Activated T-cell treated with anti-CD3 and anti-CD28 coated beads, Interleukin-2, amount 50 U/mL, for 24 hours (primary cell): ENCODE measurements around the gene BICRAL.
"Not testable (repeated sequence)": the region's sequence is repeated elsewhere in the genome, so short reads cannot be mapped to it uniquely, and the experiment has no call there.

Experiments
- DNase-seq: peaks from one replicate; pipeline ENCODE4 v3.0.0-alpha.2; 2020
- H3K27ac Mint-ChIP-seq: 2 replicates; pipeline ENCODE4 v1.8.0; 2020; ENCODE audit warnings: mild to moderate bottlenecking, mixed read lengths
- H3K27me3 Mint-ChIP-seq: 2 replicates; pipeline ENCODE4 v1.8.0; 2020; ENCODE audit warnings: mixed read lengths
- H3K36me3 Mint-ChIP-seq: 2 replicates; pipeline ENCODE4 v1.8.0; 2020; ENCODE audit warnings: low read depth, mixed read lengths
- H3K4me1 Mint-ChIP-seq: 2 replicates; pipeline ENCODE4 v1.8.0; 2020; ENCODE audit warnings: low read depth, mixed read lengths
- H3K4me3 Mint-ChIP-seq: 2 replicates; pipeline ENCODE4 v1.8.0; 2020; ENCODE audit warnings: mild to moderate bottlenecking, moderate library complexity, mixed read lengths
- H3K9me3 Mint-ChIP-seq: 2 replicates; pipeline ENCODE4 v1.8.0; 2020; ENCODE audit warnings: mixed read lengths

BICRAL gene

DNA sequence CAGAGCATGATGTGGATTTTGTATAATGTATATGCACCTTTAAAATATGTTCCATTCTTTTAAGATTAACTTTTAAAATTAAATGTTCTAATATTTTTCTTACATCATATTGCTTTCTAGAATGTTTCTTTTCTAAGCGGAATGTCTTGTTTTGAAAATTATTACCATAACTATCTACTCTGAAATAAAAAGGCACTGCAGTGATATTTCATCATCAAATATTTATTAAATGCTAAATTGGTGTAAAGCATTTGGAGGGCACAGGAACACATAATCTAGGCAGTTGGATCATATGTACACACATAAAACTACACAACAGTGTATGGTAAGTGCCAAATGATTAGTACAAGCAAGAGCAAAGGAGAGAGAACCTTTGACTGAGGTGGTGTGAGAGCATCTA is 13.8 kb downstream of the BICRAL start:
- peaks cover 8% of the 10 kb centered on the region for H3K36me3 Mint-ChIP-seq
- DNase-seq: no peak
- H3K27ac Mint-ChIP-seq: no peak overlapping the region
- no peaks in the 10 kb centered on the region for H3K27me3 Mint-ChIP-seq
- no peaks in the 10 kb centered on the region for H3K9me3 Mint-ChIP-seq
- H3K4me1 Mint-ChIP-seq: peaks cover 24% of the 10 kb centered on the region
- H3K4me3 Mint-ChIP-seq: no peak overlapping the region

DNA sequence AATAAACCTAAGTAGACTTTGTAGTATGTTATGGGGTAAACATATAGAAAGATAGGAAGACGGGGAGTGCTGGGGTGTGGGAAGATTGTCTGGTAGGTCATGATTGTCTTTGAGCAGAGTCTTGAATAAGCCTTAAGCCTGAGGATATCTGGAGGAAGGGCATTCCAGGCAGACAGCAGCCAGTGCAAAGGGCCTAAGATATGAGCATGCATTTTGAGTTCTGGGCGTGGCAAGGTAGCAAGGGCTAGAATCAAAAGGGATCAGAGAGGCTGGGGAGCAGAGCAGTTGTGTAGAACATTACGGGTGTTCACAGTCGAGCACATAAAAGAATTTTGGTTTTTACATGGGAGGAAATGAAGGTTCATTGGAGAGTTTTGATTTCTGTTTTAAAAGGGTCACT is 14.3 kb downstream of the BICRAL start:
- no peaks in the 10 kb centered on the region for H3K27me3 Mint-ChIP-seq
- DNase-seq: no peak
- H3K36me3 Mint-ChIP-seq: peaks cover 8% of the 10 kb centered on the region
- no peak overlapping the region for H3K4me3 Mint-ChIP-seq
- no peaks in the 10 kb centered on the region for H3K9me3 Mint-ChIP-seq
- peaks cover 19% of the 10 kb centered on the region for H3K4me1 Mint-ChIP-seq
- H3K27ac Mint-ChIP-seq: no peak overlapping the region

DNA sequence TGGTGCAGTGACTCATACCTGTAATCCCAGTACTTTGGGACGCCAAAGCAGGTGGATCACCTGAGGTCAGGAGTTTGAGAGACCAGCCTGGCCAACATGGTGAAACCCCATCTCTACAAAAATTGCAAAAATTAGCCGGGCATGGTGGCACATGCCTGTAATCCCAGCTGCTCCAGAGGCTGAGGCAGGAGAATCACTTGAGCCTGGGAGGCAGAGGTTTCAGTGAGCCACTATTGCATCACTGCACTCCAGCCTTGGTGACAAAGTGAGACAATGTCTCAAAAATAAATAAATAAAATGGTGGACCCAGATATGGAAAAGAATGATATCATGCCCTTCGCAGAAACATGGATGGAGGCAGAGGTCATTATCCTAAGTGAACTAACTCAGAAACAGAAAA is 15.8 kb downstream of the BICRAL start:
- H3K4me3 Mint-ChIP-seq, H3K27ac Mint-ChIP-seq, H3K36me3 Mint-ChIP-seq, DNase-seq, H3K9me3 Mint-ChIP-seq, H3K27me3 Mint-ChIP-seq: not testable (repeated sequence)
- peaks cover 14% of the 10 kb centered on the region for H3K4me1 Mint-ChIP-seq

GRCh38 chr6:42805297-42805861 is 23.5 kb downstream of the BICRAL start:
- H3K4me1 Mint-ChIP-seq: peaks cover 18% of the 10 kb centered on the region
- H3K27ac Mint-ChIP-seq: peak overlapping the region; percentile 20
- H3K36me3 Mint-ChIP-seq: peaks cover 13% of the 10 kb centered on the region
- H3K4me3 Mint-ChIP-seq: no peak overlapping the region
- no peak for DNase-seq
- H3K9me3 Mint-ChIP-seq: no peaks in the 10 kb centered on the region
- no peaks in the 10 kb centered on the region for H3K27me3 Mint-ChIP-seq

- not testable (repeated sequence) for H3K9me3 Mint-ChIP-seq, H3K4me3 Mint-ChIP-seq, H3K27ac Mint-ChIP-seq, H3K27me3 Mint-ChIP-seq, DNase-seq
- peaks cover 18% of the 10 kb centered on the region for H3K4me1 Mint-ChIP-seq
- H3K36me3 Mint-ChIP-seq: peaks cover 16% of the 10 kb centered on the region
Measured at GRCh38 chr6:42806359-42806758, 24.5 kb downstream of the BICRAL start.

- Mint-ChIP-seq H3K27ac (peak overlapping the region; percentile 39), H3K27me3 (no peaks in the 10 kb centered on the region), H3K9me3 (no peaks in the 10 kb centered on the region), H3K4me1 (peaks cover 27% of the 10 kb centered on the region), H3K4me3 (no peak overlapping the region), H3K36me3 (peaks cover 23% of the 10 kb centered on the region)
- no peak for DNase-seq
Measured at GRCh38 chr6:42808492-42809483, 26.9 kb downstream of the BICRAL start.

DNA sequence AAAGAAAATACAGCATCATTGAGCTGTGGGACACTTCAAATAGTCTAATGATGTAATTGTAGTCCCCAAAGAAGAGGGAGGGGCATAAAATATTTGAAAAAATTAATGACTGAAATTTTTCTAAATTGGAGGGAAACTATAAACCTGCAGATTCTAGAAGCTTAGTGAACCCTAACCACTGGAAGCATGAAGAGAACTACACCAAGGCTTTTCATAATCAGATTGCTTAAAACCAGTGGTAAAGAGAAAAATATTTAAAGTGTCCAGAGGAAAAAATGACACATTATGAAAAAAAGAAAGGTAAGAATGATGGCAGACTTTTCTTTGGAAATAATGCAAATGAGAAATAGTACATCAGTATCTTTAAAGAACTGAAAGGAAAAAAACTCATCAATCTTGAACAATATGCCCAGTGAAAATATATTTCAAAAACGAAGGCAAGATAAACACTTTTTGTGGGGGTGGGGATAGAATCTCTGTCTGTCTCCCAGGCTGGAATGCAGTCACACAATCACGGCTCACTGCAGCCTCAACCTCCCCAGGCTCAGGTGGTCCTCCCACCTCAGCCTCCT is 31.3 kb downstream of the BICRAL start:
- peak overlapping the region; percentile 82 for H3K27ac Mint-ChIP-seq
- no peaks in the 10 kb centered on the region for H3K9me3 Mint-ChIP-seq
- H3K36me3 Mint-ChIP-seq: peaks cover 23% of the 10 kb centered on the region
- H3K27me3 Mint-ChIP-seq: no peaks in the 10 kb centered on the region
- no peak for DNase-seq
- peak overlapping the region; percentile 13 for H3K4me3 Mint-ChIP-seq
- H3K4me1 Mint-ChIP-seq: peaks cover 31% of the 10 kb centered on the region

DNA sequence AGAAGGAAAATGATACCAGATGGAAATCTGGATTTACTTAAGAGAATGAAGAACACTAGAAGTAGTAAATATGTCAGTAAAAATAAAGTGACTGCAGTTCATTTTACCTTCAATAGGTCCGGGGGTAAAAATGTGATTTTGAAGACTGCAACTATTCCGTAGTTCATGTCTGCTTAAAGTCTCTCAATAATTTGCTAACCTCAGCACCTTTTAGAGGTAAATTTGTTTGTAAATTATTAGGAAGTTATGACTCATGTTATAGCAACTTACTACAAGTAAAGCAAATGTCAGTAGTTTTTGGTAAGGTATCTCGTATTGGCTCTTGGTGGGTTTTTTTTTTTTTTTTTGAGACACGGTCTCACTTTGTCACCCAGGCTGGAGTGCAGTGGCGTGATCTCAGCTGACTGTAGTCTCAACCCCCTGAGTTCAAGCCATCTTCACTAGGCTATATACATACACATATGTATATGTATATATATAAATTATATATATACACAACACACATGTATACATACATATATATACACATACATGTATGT is 32.1 kb downstream of the BICRAL start:
- H3K36me3 Mint-ChIP-seq: peaks cover 16% of the 10 kb centered on the region
- H3K9me3 Mint-ChIP-seq: no peaks in the 10 kb centered on the region
- H3K4me1 Mint-ChIP-seq: peaks cover 36% of the 10 kb centered on the region
- peak overlapping the region; percentile 13 for H3K4me3 Mint-ChIP-seq
- H3K27me3 Mint-ChIP-seq: no peaks in the 10 kb centered on the region
- peak overlapping the region; percentile 82 for H3K27ac Mint-ChIP-seq
- no peak for DNase-seq

DNA sequence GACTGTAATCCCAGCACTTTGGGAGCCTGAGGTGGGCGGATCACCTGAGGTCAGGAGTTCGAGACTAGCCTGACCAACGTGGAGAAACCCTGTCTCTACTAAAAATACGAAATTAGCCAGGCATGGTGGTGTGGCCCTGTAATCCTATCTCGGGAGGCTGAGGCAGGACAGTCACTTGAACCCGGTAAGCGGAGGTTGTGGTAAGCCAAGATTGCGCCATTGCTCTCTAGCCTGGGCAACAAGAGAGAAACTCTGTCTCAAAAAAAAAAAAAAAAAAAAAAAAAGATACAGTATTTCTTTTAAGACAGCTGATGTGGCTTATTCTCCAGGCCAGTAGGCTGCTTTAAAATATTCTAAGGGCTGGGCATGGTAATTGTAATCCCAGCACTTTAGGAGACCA is 33.9 kb downstream of the BICRAL start:
- not testable (repeated sequence) for DNase-seq, H3K27ac Mint-ChIP-seq, H3K4me3 Mint-ChIP-seq, H3K9me3 Mint-ChIP-seq, H3K27me3 Mint-ChIP-seq
- peaks cover 13% of the 10 kb centered on the region for H3K36me3 Mint-ChIP-seq
- peaks cover 50% of the 10 kb centered on the region for H3K4me1 Mint-ChIP-seq

- Mint-ChIP-seq H3K4me1 (peaks cover 47% of the 10 kb centered on the region), H3K9me3 (no peaks in the 10 kb centered on the region), H3K27me3 (no peaks in the 10 kb centered on the region), H3K36me3 (peaks cover 11% of the 10 kb centered on the region), H3K4me3 (no peak overlapping the region), H3K27ac (no peak overlapping the region)
- no peak for DNase-seq
Measured at GRCh38 chr6:42817907-42818306, 36.1 kb downstream of the BICRAL start.

- Mint-ChIP-seq H3K27ac (peak overlapping the region; percentile 58), H3K4me3 (no peak overlapping the region), H3K4me1 (peaks cover 42% of the 10 kb centered on the region), H3K27me3 (no peaks in the 10 kb centered on the region), H3K36me3 (peaks cover 9% of the 10 kb centered on the region), H3K9me3 (no peaks in the 10 kb centered on the region)
- DNase-seq: no peak
Measured at GRCh38 chr6:42818416-42818815, 36.6 kb downstream of the BICRAL start.

GRCh38 chr6:42818878-42819277 is 37.0 kb downstream of the BICRAL start:
- Mint-ChIP-seq H3K4me1 (peaks cover 37% of the 10 kb centered on the region), H3K4me3 (no peak overlapping the region)

GRCh38 chr6:42819803-42820511 is 38.1 kb downstream of the BICRAL start:
- Mint-ChIP-seq H3K36me3 (peaks cover 12% of the 10 kb centered on the region), H3K4me1 (peaks cover 32% of the 10 kb centered on the region), H3K9me3 (no peaks in the 10 kb centered on the region), H3K27ac (peak overlapping the region; percentile 65), H3K4me3 (no peak overlapping the region), H3K27me3 (no peaks in the 10 kb centered on the region)
- DNase-seq: no peak

More at GRCh38 chr6:42818878-42819277, 37.0 kb downstream of the BICRAL start:
- Mint-ChIP-seq H3K36me3 (peaks cover 9% of the 10 kb centered on the region), H3K27me3 (no peaks in the 10 kb centered on the region), H3K9me3 (no peaks in the 10 kb centered on the region), H3K27ac (peak overlapping the region; percentile 58)
- no peak for DNase-seq
